T-helper 2 cell treated with Interferon-gamma antibody and Interleukin-4, amounts not matched to agents 100 ng/mL and 5 ng/mL, for 36 hours (primary cell): ENCODE results near the gene JUP. TPM values are rescaled to one million over a fixed set of nuclear protein-coding genes. Genes with fewer than 3 reads are reported as not detected.
"Not testable (repeated sequence)": the region's sequence is repeated elsewhere in the genome, so short reads cannot be mapped to it uniquely, and the experiment has no call there.

ENCODE experiments used
- intact Hi-C: fragments of 100-400 bp; cut with micrococcal nuclease; formaldehyde crosslinking; loops from one replicate; pipeline ENCODE4 v1.15.1; 2023
- total RNA-seq: library from RNA; stranded (reverse); gene quantifications from 2 replicates; pipeline ENCODE4 v1.2.3, GENCODE V29; 2022

JUP gene
- total RNA-seq, 1 donor from 2014 or later: 0.73 TPM

DNA sequence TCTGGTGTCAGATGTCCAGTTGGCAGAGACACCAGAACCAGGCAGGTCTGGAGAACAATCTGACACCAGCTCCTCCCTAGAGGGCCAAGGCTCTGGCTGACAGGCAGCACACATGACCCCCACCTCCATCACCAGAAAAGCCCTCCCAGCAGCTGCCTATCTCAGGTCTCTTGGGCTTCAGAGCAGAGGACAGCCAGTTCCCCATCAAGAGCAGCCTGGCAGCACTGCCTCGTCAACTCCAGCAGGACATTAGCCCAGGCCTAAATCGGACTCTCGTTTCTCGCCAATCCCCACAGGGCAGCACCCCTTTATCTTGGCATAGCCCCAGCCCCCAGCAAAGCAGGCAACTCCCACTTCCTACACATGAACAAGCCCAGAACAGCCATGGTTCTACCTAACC, 4.4 kb downstream of the JUP start:
- intact Hi-C loops: no loop called here

DNA sequence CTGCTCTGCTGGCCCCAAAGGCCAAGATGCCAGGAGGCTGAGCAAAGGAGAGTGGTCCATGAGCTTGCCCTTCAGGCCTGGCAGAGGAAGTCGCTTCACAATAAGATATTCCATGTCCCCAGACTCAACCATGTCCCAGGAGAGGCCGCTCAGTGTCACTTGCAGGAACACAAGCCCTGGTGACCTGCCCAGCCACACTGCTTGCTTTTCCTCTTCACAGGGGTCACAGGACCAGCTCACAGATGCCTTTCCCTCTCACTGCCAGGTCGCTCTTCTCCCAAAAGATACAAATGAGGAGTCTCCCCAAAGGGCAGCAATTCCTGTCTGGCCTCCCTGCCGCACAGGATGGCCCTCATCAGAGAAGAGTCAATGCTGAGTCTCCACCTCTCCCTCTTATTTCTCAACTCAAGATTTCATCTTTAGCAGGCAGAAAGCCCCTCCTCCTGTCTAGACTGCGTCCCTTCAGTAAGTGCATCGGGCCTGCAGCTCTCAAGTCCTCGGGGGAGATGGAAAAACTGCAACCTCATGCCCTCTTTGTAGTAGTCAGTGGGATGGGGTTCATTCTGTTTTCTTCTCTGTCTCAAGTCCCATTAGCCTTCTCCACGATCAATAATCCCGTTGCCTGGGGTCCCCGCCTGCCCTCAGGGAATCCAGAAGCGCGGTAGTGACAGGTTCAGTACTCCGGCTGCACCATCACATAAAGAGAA, 5.0 kb downstream of the JUP start:
- intact Hi-C loops: no loop called here

DNA sequence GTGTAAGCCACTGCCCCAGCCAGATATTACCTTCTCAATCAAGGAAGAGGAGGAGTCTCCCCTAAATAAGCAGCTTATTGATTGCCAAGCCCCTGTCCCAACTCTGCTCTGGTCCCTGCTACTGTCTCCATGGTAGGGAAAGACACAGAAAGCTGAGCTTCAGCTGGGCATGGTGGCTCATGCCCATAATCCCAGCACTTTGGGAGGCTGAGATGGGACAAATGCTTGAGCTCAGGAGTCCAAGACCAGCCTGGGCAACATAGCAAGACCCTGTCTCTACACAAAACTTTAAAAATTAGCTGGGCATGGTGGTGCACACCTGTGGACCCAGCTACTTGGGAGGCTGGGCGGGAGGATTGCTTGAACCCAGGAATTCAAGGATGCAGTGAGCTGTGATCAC, 6.6 kb downstream of the JUP start:
- intact Hi-C loops: no loop called here

DNA sequence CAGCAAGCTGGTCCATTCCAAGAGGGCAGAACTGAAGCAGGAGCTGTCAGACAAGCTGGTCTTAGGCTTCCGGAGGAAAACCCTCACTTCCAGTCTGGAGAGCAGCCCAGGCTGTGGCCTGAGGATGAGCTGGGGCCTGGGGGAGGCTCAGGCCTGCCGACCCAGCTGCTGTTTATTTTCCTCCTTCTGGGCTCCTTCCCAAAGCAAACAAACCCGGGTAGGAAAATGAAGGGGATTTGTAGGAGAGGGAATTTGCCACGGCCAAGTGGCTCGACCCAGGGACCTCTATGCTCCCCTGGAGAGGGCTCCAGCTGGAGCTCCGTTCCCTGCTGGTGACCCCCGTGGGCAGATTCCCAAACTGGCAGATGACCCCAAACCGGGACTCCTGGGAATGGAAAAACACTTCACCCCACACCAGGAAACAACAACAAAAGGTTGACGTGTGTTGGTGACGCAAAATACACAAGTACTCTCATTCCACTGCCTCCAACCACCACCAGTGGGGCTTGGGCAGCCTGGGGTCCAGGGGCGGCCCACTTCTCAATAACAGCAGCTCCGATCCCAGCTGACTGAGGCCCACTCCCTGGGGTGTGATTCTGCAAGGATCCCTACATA, 8.8 kb downstream of the JUP start:
- intact Hi-C loops: no loop called here

DNA sequence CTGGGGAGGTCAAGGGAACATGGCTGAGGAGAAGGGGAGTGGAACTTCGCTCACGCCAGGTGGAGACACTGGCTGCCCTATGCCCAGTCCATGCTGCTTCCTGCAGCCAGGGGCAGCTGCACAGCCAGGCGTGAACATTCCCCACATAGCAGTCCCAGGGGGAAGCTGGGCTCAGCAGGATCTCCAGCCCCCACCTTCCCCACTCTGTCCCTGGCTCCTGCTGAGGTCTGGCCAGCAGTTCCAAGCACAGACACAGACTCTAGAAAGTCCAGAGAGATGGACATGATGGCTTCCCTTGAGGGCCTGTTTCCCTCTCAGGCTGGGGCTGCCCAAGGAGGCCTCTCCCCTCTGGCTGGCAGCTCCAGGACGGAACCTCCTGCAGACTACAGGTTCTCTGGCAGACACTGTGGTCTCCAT, 9.3 kb downstream of the JUP start:
- intact Hi-C loops: no loop called here

DNA sequence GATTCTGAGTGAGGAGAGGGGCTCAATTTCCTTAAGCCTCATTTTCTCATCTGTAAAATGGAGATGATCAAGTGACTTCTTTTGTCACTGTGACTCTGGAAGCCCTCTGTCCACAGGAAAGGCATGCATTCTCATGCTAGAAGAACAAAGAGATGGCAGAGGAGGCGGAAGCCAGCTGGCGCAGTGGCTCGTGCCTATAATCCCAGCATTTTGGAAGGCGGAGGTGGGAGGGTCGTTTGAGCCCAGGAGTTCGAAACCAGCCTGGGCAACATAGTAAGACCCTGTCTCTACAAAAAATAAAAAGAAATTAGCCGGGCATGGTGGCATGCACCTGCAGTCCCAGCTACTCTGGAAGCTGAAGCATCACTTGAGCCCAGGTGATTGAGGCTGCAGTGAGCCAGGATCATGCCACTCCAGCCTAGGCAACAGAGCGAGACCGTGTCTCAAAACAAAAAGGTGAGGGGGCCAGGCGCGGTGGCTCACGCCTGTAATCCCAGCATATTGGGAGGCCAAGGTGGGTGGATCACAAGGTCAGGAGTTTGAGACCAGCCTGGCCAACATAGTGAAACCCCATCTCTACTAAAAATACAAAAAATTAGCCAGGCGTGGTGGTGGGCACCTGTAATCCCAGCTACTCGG, 10.1 kb downstream of the JUP start:
- intact Hi-C loops: not testable (repeated sequence)

DNA sequence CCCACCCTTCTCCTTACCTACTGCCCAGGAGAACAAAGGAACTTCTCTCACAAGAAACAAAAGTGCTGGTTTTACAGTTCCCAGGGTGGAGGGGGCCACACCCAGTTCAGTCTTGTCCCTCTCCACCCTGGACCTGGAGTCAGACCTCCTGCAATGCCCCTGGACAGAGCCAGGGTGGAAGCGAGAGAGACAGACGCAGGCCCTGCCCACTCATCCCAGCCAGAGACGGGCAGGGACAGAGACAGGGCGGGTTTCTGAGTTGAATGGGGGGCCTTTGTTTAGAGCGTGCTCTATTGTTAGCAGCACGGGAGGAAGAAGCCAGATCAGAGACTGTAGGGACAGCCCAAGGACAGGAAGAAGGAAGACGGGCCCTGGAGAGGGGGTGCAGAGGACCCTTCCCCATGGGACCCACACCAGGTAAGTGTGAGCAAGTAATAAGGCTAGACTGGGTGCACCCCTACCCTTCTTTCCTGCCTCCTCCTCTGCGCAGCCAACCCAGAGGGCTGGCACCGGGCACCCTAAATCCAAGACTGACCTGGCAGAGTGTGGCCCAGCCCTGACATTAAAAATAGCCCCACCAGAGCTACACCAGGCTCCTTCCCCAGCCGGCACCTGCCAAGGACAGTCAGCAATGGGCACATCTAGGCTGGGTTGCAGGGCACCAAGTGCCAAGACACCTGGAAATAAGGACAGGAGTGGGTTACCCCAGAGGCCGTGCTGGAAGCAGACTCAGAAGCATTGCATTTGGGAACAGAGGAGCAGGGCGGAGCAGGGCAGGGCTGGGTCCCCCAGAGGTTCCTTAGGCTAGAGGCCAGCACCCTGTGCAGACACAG, 10.9 kb downstream of the JUP start:
- intact Hi-C loops: no loop called here

DNA sequence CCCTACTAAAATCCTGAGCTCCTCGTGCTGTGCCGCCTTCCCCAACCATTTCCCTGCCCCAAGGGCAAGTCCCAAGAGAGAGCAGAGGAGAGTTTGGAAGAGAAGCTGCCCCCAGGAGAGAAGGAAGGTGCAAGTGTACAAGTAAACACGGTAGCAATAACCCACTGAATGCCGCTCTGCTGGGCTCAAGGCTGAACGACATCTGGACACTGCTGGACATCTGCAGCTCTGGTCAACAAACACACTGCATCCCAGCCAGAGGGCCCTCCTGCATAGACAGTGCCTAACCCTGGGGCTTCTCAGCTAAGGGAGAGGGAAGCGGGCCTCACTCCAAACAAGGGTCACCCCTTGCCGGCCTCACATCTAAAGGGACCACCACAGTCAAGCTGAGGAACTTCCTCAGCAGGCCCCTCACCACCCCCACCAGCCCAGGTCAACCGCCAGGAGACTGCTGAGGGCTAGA, 12.7 kb downstream of the JUP start:
- intact Hi-C loops: no loop called here

DNA sequence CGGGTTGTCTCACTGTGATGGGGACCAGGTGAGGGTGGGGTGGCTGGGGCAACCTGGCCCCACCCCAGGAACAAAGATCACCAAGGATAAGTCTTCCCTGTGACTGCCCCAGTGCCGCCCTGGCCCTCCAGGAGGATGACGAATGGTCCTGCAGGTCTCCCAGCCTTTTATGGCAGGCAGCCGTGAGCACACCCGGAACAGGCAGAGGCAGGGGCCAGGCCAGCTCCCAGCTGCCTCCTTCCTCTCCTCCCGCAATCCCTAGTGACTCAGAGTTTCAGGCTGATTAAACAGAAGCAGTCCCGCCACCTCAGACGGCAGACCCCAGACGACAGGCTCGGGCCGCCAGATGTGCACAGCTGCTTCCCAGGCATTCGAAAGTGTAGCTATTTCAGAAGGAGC, 13.3 kb downstream of the JUP start:
- intact Hi-C loops: no loop called here

DNA sequence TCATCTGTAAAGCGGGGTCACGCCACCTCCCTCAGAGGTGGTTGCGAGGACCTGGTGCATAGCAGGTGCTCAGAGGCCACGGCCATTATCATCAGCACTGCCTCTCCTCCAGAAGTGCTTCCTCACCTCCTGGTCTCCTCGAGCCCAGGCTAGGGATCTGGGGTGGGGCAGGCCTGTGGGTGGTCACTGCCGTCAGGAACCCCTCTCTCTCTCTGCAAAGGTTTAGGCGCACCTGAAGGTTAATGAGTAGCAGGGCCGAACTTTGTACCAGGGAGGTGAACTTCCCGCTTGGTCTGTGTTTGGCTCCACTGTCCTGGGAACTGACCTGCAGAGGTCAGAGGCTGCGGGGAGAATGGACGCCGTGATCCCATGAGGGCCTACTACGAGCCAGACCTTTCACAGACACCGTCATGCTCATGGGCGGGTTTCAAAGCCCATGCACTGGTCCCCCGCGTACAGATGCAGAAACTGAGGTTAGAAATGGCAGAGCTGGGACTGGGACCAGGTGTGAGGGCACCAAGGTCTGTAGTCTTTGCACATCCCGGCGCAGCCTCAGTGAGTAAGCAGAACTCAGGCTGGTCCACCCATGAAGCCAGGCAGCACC, 13.8 kb downstream of the JUP start:
- intact Hi-C loops: no loop called here

DNA sequence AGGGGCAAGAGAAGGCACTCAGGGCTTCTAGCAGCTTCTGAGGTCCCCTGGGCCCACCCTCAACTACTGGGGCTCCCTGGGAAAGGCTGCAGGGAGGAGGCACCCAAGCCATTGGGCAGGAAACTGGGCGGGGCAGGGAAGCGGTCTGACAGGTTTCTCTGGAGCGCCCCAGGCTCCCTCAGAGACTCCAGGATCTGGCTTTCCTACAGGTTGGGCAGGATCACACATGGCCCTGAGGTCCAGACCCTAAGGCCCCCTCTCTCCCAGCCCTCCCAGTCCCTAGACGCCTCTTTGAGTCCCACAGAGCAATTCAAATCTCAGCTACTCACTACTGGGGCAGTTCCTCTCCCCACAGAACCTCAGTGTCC, 14.3 kb downstream of the JUP start:
- intact Hi-C loops: no loop called here

DNA sequence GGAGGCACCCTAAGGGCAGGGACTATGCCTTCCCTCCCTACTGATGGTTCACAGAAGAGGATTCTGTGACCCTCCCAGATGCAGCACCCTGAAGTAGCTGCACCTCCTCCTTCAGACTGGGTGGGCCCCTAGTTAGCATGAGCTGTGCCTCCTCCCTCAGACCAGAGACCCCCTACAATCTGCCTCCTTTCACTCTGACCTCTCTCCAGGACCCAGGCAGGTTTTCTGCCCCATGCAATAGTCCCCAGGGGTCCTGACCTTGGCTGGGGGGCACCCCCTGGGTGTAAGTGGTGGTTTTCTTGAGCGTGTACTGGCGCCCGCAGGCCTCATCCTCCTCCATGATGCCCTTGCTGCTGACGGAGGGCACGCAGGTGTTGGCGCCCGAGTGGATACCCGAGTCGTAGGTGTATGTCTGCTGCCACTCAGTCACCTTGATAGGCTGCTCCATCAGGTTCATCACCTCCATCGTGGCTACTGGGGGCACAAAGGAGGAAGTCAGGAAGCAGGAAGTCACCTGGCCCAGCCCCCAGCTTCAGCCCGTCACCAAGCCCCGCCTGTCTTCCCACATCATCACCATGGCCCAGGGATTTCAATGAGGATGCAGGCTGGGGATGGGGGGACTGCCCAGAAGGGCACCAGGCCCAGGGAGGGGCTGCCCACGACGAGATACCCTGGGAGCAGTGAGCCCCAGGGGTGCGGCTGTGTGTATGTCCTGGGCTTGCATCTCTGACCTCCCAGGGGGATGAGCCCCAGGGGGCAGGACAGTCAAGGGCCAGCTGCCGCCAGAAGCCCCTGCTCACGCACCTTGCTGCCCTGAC, 14.9 kb downstream of the JUP start:
- intact Hi-C loops: no loop called here

DNA sequence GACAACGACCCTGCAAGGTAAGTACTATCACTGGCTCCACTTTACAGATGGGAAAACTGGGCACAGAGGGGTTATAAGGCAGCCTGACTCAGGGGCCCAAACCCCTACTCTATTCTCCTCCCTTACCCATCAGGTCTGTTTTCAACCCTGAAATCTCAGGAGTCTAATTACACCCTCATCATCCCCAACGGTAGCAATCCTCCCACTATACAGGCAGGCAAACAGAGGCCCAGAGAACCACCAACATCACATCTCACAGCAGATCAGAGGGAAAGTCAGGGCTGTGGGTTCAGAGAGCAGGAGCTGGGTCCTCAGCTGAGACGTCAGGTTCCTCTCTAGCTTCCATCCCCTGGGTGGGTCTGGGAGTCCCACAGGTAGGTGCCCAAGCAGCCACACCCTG, 16.5 kb downstream of the JUP start:
- intact Hi-C loops: no loop called here

DNA sequence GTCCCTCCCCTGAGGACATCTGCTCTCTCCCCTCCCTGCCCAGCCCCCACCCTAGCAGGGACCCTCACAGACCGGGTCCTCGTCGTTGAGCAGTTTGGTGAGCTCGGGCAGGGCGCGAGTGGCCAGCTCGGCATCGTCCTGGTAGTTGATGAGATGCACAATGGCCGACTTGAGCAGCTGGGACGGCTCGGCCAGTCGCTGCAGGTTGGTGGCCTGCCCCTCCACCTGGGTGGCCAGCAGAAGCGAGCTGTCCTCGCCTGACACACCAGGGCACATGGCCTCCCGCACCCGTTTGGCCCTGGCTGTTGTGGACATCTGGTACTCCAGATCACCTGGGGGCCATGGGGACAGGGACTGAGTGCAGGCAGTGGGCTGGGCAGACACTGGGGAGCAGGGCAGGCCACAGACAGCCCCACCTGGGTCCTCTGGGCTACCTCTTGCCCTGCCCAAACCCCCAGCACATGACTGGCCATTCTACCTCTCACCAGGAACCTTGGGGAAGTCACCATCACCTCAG, 17.1 kb downstream of the JUP start:
- intact Hi-C loops: no loop called here

DNA sequence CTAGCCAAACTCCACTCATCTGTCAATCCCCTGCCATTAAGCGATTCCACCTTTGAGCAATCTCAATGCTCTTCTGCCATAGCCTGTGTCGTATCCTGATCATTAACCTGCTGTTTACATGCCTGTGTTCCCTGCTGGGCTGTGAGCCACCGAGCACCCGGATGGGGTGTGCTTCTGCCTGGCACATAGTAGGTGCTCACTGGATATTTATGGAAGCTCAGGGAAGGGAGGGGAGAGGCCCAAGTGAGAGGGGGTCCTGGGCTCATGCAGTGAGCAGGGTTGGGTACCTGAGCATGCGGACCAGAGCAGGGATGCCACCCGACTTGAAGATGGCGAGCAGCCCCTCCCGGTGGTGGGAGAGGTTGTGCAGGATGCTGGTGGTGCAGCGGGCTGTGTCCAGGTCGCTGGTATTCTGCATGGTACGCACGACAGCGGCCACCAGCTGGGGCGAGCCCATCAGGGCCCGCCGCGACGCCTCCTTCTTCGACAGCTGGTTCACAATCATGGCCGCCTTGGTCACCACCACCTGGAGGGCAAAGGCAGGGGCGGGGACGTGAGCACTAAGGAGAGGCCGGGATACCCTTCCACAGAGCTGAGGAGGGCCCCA, 17.7 kb downstream of the JUP start:
- intact Hi-C loops: no loop called here

DNA sequence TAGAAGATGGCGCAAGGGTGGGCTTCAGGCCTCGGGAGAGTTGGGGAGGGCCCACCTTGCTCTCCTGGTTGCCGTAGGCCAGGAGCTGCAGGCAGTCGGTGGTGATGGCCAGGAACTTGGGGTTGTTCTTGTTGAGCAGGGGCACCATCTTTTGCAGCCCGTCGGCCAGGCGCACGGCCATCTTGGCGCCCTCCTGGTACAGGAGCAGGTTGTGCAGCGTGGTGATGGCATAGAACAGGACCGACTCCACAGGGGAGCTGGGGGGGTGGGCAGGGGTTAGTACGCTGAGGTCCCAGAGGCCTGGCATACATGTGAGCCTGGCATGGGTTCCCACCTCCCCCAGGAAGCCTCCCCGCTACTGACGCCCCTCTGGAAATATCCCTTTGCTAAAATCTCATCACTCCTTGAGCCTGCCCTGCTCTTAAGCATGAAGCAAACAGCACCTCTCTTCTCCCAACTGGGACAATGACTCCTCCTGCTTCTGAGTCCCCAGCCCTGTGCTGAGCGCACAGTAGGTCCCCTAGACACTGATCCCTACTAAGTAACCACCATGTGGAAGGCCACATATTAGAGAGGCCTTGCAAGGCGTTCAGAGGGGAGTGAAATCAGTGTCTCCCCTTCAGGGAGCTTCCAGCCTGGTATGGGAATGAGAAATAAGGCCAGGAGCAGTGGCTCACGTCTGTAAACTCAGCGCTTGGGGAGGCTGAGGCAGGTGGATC, 19.0 kb downstream of the JUP start:
- intact Hi-C loops: no loop called here

DNA sequence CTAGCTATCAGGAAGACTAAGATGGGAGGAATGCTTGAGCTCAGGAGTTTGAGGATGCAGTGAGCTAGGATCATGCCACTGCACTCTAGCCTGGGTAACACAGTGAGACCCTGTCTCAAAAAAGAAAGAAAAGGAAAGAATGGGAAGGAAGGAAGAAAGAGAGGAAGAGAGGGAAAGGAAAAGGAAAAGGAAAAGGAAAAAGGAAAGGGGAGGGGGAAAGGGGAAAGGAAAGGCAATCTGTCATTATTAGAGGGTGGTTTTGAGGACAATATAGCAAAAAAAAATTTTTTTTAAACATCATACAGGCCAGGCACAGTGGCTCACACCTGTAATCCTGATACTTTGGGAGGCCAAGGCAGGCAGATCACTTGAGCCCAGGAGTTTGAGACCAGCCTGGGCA, 20.4 kb downstream of the JUP start:
- intact Hi-C loops: no loop called here

DNA sequence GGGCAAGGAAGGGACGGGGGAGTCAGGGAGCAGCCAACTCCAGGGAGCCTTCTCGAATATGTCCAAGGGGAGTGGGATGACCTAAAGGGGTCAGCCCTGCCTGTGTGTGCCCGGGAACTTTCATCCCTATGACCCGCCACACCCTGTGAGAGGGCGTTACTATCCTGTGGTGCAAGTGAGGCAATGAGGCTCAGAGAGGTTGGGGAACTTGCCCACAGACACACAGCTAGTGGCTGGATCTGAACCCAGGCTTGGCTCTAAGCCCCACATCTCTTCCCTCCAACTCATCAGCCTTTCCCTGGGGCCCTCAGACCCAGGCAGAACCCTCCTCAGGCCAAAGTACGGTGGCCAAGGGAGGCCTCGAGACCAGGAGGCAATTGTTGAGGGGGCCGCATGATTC, 23.2 kb downstream of the JUP start:
- intact Hi-C loops: no loop called here

DNA sequence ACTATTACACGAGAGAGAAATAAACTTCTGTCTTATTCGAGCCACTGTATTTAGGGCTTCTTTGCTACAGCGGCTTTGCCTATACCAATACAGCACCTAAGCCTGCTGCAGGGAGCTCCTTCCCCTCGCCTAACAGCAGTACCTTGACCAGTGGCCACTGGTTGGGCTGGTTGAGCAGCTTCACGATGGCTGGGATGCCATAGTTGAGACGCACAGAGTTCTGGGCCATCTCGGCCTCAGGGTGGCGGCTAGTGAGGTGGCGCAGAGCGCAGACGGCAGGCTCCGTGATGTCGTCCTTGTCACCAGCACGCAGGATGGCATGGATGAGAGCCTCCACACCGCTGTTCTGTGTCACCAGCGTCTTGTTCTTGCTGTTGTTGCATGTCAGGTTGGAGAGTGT, 23.7 kb downstream of the JUP start:
- intact Hi-C loops: no loop called here
